Osteoblast (primary cell): Measurements from ENCODE around the gene CCNJL. TPM values are rescaled to one million over a fixed set of nuclear protein-coding genes. Genes with fewer than 3 reads are reported as not detected.

Experiments
- DNase-seq: peaks from one replicate; pipeline ENCODE4 v3.0.0; 2011; ENCODE audit warnings: low spot score, mixed read lengths; ENCODE audit not compliant: insufficient read length; ENCODE audit errors: missing footprints
- H2AFZ ChIP-seq: 2 replicates; pipeline ENCODE4 v1.6.0; 2011; ENCODE audit warnings: mild to moderate bottlenecking, low read length
- H3K27ac ChIP-seq: 2 replicates; pipeline ENCODE4 v1.5.1; 2011; ENCODE audit warnings: mild to moderate bottlenecking, low read depth, low read length, moderate library complexity
- H3K27me3 ChIP-seq: 2 replicates; pipeline ENCODE4 v1.6.0; 2012; ENCODE audit warnings: mild to moderate bottlenecking, control low read depth, inconsistent platforms, low read length, moderate library complexity; ENCODE audit not compliant: insufficient read depth
- H3K36me3 ChIP-seq: 2 replicates; pipeline ENCODE4 v1.5.1; 2011; ENCODE audit warnings: mild to moderate bottlenecking, low read length, control low read depth, moderate library complexity; ENCODE audit not compliant: insufficient read depth
- H3K4me1 ChIP-seq: 2 replicates; pipeline ENCODE4 v1.5.1; 2011; ENCODE audit warnings: mild to moderate bottlenecking, low read length, control low read depth, moderate library complexity; ENCODE audit not compliant: insufficient read depth
- H3K4me2 ChIP-seq: 2 replicates; pipeline ENCODE4 v1.6.0; 2011; ENCODE audit warnings: mild to moderate bottlenecking, low read length; ENCODE audit not compliant: insufficient read depth
- H3K4me3 ChIP-seq: fragments of 200-600 bp; sonication (generic); 3 replicates; pipeline ENCODE4 v1.5.1; 2012; ENCODE audit warnings: mild to moderate bottlenecking, low read length, inconsistent platforms; ENCODE audit not compliant: insufficient read depth
- H3K79me2 ChIP-seq: 2 replicates; pipeline ENCODE4 v1.6.0; 2012; ENCODE audit warnings: mild to moderate bottlenecking, low read length, control low read depth, inconsistent platforms; ENCODE audit not compliant: insufficient read depth
- H3K9me3 ChIP-seq: 2 replicates; pipeline ENCODE4 v1.5.1; 2011; ENCODE audit warnings: low read depth, low read length, control low read depth
- H4K20me1 ChIP-seq: 2 replicates; pipeline ENCODE4 v1.6.0; 2012; ENCODE audit warnings: mild to moderate bottlenecking, low read length, control low read depth; ENCODE audit not compliant: insufficient read depth
- CTCF ChIP-seq: IDR thresholded peaks from 2 replicates; pipeline ENCODE4 v1.5.1; 2011; ENCODE audit warnings: mild to moderate bottlenecking, low read depth, low read length, moderate library complexity; ENCODE audit errors: extremely low read depth
- total RNA-seq: library from RNA; depleted of rRNA; stranded (reverse); fragments of >200 nt; gene quantifications from 2 replicates; pipeline ENCODE4 v1.2.3, GENCODE V29; 2012

Gene CCNJL
- total RNA-seq, 1 donor: 1.1 TPM

GRCh38 chr5:160260881-160261815 lies 51.2 kb downstream of the CCNJL start:
- Histone ChIP-seq H3K36me3 (no peaks in the 10 kb centered on the region), H3K4me3 (no peak overlapping the region), H3K79me2 (no peaks in the 10 kb centered on the region), H3K4me2 (no peak overlapping the region), H4K20me1 (peaks cover 3% of the 10 kb centered on the region), H3K27me3 (no peaks in the 10 kb centered on the region), H3K4me1 (no peaks in the 10 kb centered on the region), H3K9me3 (no peaks in the 10 kb centered on the region), H3K27ac (no peak overlapping the region), H2AFZ (no peak overlapping the region)
- peak; percentile 76 for DNase-seq
- TF ChIP-seq CTCF: no peak

GRCh38 chr5:160260006-160260775 lies 52.2 kb downstream of the CCNJL start:
- Histone ChIP-seq H3K4me1 (no peaks in the 10 kb centered on the region), H4K20me1 (peaks cover 3% of the 10 kb centered on the region), H3K4me3 (no peak overlapping the region), H3K79me2 (no peaks in the 10 kb centered on the region), H2AFZ (no peak overlapping the region), H3K4me2 (no peak overlapping the region), H3K27ac (no peak overlapping the region), H3K9me3 (no peaks in the 10 kb centered on the region), H3K27me3 (no peaks in the 10 kb centered on the region), H3K36me3 (no peaks in the 10 kb centered on the region)
- DNase-seq: no peak
- no peak for TF ChIP-seq CTCF

GRCh38 chr5:160259341-160259740 lies 53.0 kb downstream of the CCNJL start:
- Histone ChIP-seq H4K20me1 (peaks cover 3% of the 10 kb centered on the region), H3K36me3 (no peaks in the 10 kb centered on the region), H3K4me3 (no peak overlapping the region), H3K27me3 (no peaks in the 10 kb centered on the region), H3K4me1 (no peaks in the 10 kb centered on the region), H3K9me3 (no peaks in the 10 kb centered on the region), H2AFZ (no peak overlapping the region), H3K79me2 (no peaks in the 10 kb centered on the region), H3K27ac (no peak overlapping the region), H3K4me2 (no peak overlapping the region)
- DNase-seq: no peak
- TF ChIP-seq CTCF: no peak

GRCh38 chr5:160254706-160255105 lies 57.7 kb downstream of the CCNJL start:
- no peaks in the 10 kb centered on the region for H3K79me2 ChIP-seq
- no peak overlapping the region for H3K4me3 ChIP-seq
- no peaks in the 10 kb centered on the region for H3K36me3 ChIP-seq
- no peaks in the 10 kb centered on the region for H4K20me1 ChIP-seq
- H3K4me1 ChIP-seq: no peaks in the 10 kb centered on the region
- H2AFZ ChIP-seq: no peak overlapping the region
- H3K27ac ChIP-seq: no peak overlapping the region
- H3K4me2 ChIP-seq: no peak overlapping the region
- H3K27me3 ChIP-seq: no peaks in the 10 kb centered on the region
- DNase-seq: no peak
- TF ChIP-seq CTCF: no peak
- H3K9me3 ChIP-seq: no peaks in the 10 kb centered on the region
